A549 (cell line): Measurements from ENCODE around the gene LBX2. TPM values are rescaled to one million over a fixed set of nuclear protein-coding genes. Genes with fewer than 3 reads are reported as not detected.

ENCODE experiments used
- ATAC-seq, 2 experiments: fragments of 200-7000 bp in 1 of 2; fragments of >200 bp in 1 of 2; cut with Nextera tagmentation in 1 of 2; cut with Tn5 transposase in 1 of 2; 3 replicates each; pipeline versions ENCODE4 v1.8.0 to v1.9.1; 2018 to 2020; ENCODE audit warnings: mild to moderate bottlenecking in 1 of 2, moderate library complexity in 1 of 2
- CTCF ChIA-PET: fragments of 300-600 bp; sonication (Branson Sonifier 250); formaldehyde crosslinking; extraction: SDS; loops from one replicate; lab custom pipeline; 2021; ENCODE audit warnings: antibody characterized with exemption, inconsistent platforms; lab: Yijun Ruan, JAX
- POLR2A ChIA-PET: fragments of 350-600 bp; formaldehyde crosslinking; extraction: SDS; loops from one replicate; lab custom pipeline; 2021; ENCODE audit warnings: antibody characterized with exemption, inconsistent platforms; lab: Yijun Ruan, JAX
- DNase-seq, 2 experiments: peaks; one replicate each; pipeline versions ENCODE4 v3.0.0 to v3.0.0-alpha.2; 2011 to 2016; ENCODE audit warnings: low read depth in 1 of 2, low spot score in 1 of 2
- FAIRE-seq: peaks from 2 replicates; lab custom pipeline; 2011; peaks lifted over from hg19 to GRCh38; lab: Jason Lieb, UNC
- H3K27ac ChIP-seq, 2 experiments: fragments of >200 bp; sonication (Bioruptor Twin); formaldehyde crosslinking; 3 replicates each; pipeline ENCODE4 v1.5.1; 2016 to 2017
- H3K4me1 ChIP-seq: fragments of >200 bp; sonication (Bioruptor Twin); formaldehyde crosslinking; 3 replicates; pipeline ENCODE4 v1.6.1; 2016
- H3K4me2 ChIP-seq: fragments of >200 bp; sonication (Bioruptor Twin); formaldehyde crosslinking; 3 replicates; pipeline ENCODE4 v1.6.1; 2016
- H3K4me3 ChIP-seq: fragments of >200 bp; sonication (Bioruptor Twin); formaldehyde crosslinking; 3 replicates; pipeline ENCODE4 v1.5.1; 2016
- H3K9me3 ChIP-seq: fragments of >200 bp; sonication (Bioruptor Twin); formaldehyde crosslinking; 3 replicates; pipeline ENCODE4 v1.6.1; 2016
- BHLHE40 ChIP-seq: IDR thresholded peaks from 2 replicates; pipeline ENCODE4 v1.6.1; 2012; ENCODE audit warnings: low read depth, low read length, inconsistent platforms
- CHD2 ChIP-seq: fragments of 150-350 bp; IDR thresholded peaks from 2 replicates; pipeline ENCODE4 v1.6.1; 2014; ENCODE audit warnings: low read length; ENCODE audit not compliant: partially characterized antibody
- EHF ChIP-seq: fragments of 250-450 bp; sonication (Bioruptor Pico); IDR thresholded peaks from 2 replicates; pipeline ENCODE4 v1.5.0; 2020; ENCODE audit warnings: mild to moderate bottlenecking
- EP300 ChIP-seq, 2 experiments: fragments of >200 bp; sonication (Bioruptor Twin); formaldehyde crosslinking; IDR thresholded peaks; 2 replicates in 1 of 2; 3 replicates in 1 of 2; pipeline ENCODE4 v1.6.1; 2016 to 2017
- FOSB ChIP-seq: fragments of 250-450 bp; sonication (Bioruptor Pico); IDR thresholded peaks from 2 replicates; pipeline ENCODE4 v1.5.0; 2020; ENCODE audit warnings: mild to moderate bottlenecking, moderate library complexity
- GATA3 ChIP-seq: IDR thresholded peaks from 2 replicates; pipeline ENCODE4 v1.6.1; 2012; ENCODE audit warnings: borderline replicate concordance
- HDAC2 ChIP-seq: fragments of 200-600 bp; sonication (generic); IDR thresholded peaks from 2 replicates; pipeline ENCODE4 v1.6.1; 2016
- HOXA7 ChIP-seq: fragments of 250-450 bp; sonication (Bioruptor Pico); IDR thresholded peaks from 2 replicates; pipeline ENCODE4 v1.5.0; 2020; ENCODE audit warnings: mild to moderate bottlenecking, moderate library complexity
- KDM1A ChIP-seq: fragments of 200-600 bp; sonication (generic); IDR thresholded peaks from 2 replicates; pipeline ENCODE4 v1.6.1; 2016; ENCODE audit warnings: low read depth, mild to moderate bottlenecking
- MAZ ChIP-seq: fragments of 150-350 bp; IDR thresholded peaks from 2 replicates; pipeline ENCODE4 v1.6.1; 2014; ENCODE audit warnings: antibody characterized with exemption, low read depth, low read length, borderline replicate concordance
- NFE2L2 ChIP-seq: fragments of 150-350 bp; conservative IDR thresholded peaks from 2 replicates; pipeline ENCODE4 v1.6.1; 2014; ENCODE audit warnings: low read length
- PHF8 ChIP-seq: fragments of 200-600 bp; sonication (generic); IDR thresholded peaks from 2 replicates; pipeline ENCODE4 v1.6.1; 2016; ENCODE audit warnings: low read depth, mild to moderate bottlenecking, antibody characterized with exemption, moderate library complexity, borderline replicate concordance
- POLR2A ChIP-seq: IDR thresholded peaks from 2 replicates; pipeline ENCODE4 v1.6.1; 2012; ENCODE audit warnings: mild to moderate bottlenecking, low read length
- POLR2AphosphoS2 ChIP-seq: conservative IDR thresholded peaks from 2 replicates; pipeline ENCODE4 v1.6.1; 2012; ENCODE audit warnings: low read length, improper control_type of control experiment, inconsistent platforms
- RFX5 ChIP-seq: fragments of 450-650 bp; IDR thresholded peaks from 2 replicates; pipeline ENCODE4 v1.7.1; 2014; ENCODE audit warnings: antibody characterized with exemption, mild to moderate bottlenecking, moderate library complexity
- SMC3 ChIP-seq: fragments of >200 bp; sonication (Bioruptor Twin); formaldehyde crosslinking; IDR thresholded peaks from 3 replicates; pipeline ENCODE4 v1.6.1; 2018; ENCODE audit warnings: inconsistent platforms
- SREBF2 ChIP-seq: fragments of 450-650 bp; IDR thresholded peaks from 2 replicates; pipeline ENCODE4 v1.6.1; 2014; ENCODE audit warnings: mild to moderate bottlenecking, moderate library complexity
- TFCP2L1 ChIP-seq: fragments of 250-450 bp; sonication (Bioruptor Pico); IDR thresholded peaks from 2 replicates; pipeline ENCODE4 v1.5.0; 2021; ENCODE audit warnings: mild to moderate bottlenecking
- ZC3H11A ChIP-seq: fragments of 450-650 bp; IDR thresholded peaks from 2 replicates; pipeline ENCODE4 v1.6.1; 2014; ENCODE audit warnings: antibody characterized with exemption, mild to moderate bottlenecking
- WGBS: methylation state at CpG from one replicate; pipeline ENCODE4 v1.1.6; 2017; ENCODE audit errors: missing lambda C conversion rate; 5-methylcytosine and 5-hydroxymethylcytosine counted together
- polyA plus RNA-seq, 4 experiments: library from polyadenylated mRNA; depleted of rRNA in 3 of 4; stranded (reverse); fragments of >200 nt; fragmentation: RNase III in 1 of 4; extraction: RNeasy Plus Mini Kit Qiagen cat#74134 plus additional on column Dnase treatment in 1 of 4; gene quantifications; 2 replicates in 3 of 4; 3 replicates in 1 of 4; pipeline ENCODE4 v1.2.3, GENCODE V29; 2011 to 2017
- TF ChIP-seq, protein P1 (sequence below): IDR thresholded peaks from 2 replicates; pipeline ENCODE4 v1.6.1; 2012; ENCODE audit warnings: low read depth, borderline replicate concordance
- TF ChIP-seq, protein P2 (sequence below): fragments of 150-350 bp; IDR thresholded peaks from 2 replicates; pipeline ENCODE4 v1.6.1; 2014; ENCODE audit warnings: low read depth, mild to moderate bottlenecking, low read length
- TF ChIP-seq, protein P3 (sequence below): IDR thresholded peaks from 2 replicates; pipeline ENCODE4 v1.6.1; 2012
- TF ChIP-seq, protein P4 (sequence below): fragments of 200-600 bp; sonication (generic); IDR thresholded peaks from 2 replicates; pipeline ENCODE4 v1.6.1; 2016; ENCODE audit warnings: antibody characterized with exemption, mild to moderate bottlenecking, moderate library complexity
- TF ChIP-seq, protein P5 (sequence below): fragments of >200 bp; sonication (Bioruptor Twin); formaldehyde crosslinking; IDR thresholded peaks from 3 replicates; pipeline ENCODE4 v1.5.1; 2016
- TF ChIP-seq, protein P6 (sequence below): fragments of >200 bp; sonication (Bioruptor Twin); formaldehyde crosslinking; IDR thresholded peaks from 2 replicates; pipeline ENCODE4 v1.6.1; 2016
- TF ChIP-seq, protein P7 (sequence below): IDR thresholded peaks from 2 replicates; pipeline ENCODE4 v1.6.1; 2012

LBX2 gene
- polyA plus RNA-seq, 2 of the 4 experiments (the other 2 are of a cell fraction) = 0.84 to 2.4 TPM

DNA sequence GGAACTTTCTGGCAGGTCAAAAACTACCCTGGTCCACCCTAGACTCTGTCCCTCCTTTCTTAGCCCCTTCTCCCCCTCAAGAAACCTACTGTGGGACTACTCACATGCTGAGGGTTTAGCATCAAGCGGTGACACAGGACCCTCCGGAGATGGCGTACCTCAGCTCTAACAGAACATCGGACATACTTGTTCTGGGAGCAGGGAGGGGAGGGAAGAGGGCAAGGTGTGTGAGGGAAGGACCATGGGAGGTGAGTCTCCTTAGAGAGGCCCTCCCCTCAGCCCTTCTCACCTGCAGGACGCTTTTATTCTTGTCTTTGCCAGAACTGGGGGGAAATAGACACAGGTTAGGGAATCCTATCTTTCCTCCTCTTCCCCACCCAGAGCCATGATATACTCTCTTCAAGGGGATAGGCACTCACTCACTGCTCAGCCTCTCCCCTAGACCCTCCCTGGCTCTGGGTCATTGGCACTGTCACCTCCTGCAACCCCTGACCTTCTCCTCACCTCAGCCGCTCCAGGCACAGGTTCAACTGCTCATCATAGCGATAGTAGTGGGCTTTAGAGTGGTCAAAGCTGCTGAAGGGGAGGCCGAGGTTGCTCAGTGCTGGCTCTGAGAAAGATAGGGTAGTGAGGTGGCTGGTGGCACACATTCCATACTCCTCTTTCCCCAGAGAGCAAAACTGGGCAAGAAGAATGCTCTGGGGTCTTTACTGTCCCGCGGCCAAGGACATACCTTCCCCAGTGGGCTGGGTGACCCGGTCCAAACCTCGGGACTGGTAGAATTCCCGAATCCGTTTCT lies 6.2 kb upstream of the LBX2 start:
- ATAC-seq (no peak), FAIRE-seq (no peak), DNase-seq (no peak)
- Histone ChIP-seq H3K9me3 (no peaks in the 10 kb centered on the region), H3K4me3 (peak overlapping the region; percentile 78; the same call in 2 of the 3 replicates), H3K27ac (peak overlapping the region in 1 of 2 experiments; percentile 95; a peak in 3 of 6 replicates), H3K4me1 (peaks cover 33% of the 10 kb centered on the region), H3K4me2 (peak overlapping the region; percentile 94)
- ChIA-PET POLR2A (interaction anchor here (0.8 to 1.8 kb wide), 2 partner anchors 23 to 24 kb away, joined by 3 to 6 read pairs; partner anchors contain the start of genes AUP1, CCDC142, HTRA2 and TTC31), CTCF (interaction anchor here (0.7 to 15.5 kb wide), 11 partner anchors 9 to 87 kb away, joined by 3 to 184 read pairs (median 5); partner anchors contain the start of genes AUP1, CCDC142, HTRA2 and TTC31)
- TF ChIP-seq TFCP2L1 (CRISPR knock-in tag) (no peak), HOXA7 (CRISPR knock-in tag) (no peak), GATA3 (no peak), BHLHE40 (no peak), MAZ (no peak), SMC3 (no peak), SREBF2 (no peak), PHF8 (no peak)
- 90% methylated on average over 14 of the region's 14 CpGs for WGBS

DNA sequence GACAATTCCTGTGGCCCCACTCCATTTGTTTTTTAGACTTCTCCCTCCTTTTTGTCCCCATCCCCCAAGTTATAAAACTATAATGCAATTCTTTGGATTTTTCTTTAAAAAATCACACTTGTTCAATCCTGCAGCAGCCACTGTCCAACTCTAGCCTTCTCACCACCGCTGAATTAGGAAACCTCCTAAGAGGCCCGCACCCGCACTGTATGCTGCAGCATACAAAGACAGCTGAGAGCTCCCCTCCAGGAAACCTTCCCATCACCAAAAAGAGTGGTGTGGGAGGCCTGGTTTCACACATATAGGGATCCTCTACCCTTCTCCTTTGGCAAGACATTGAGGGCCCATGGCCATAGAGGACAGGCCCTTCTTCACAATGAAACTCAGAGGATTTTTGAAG lies 5.2 kb upstream of the LBX2 start:
- Histone ChIP-seq H3K27ac (0 out of 6 replicates have a peak overlapping the region, but pooled peaks of 1 of the 2 experiments have one; percentile 96), H3K4me1 (peaks cover 33% of the 10 kb centered on the region), H3K4me2 (no peak overlapping the region; the same call in 2 of the 3 replicates), H3K4me3 (no peak overlapping the region), H3K9me3 (no peaks in the 10 kb centered on the region)
- WGBS = 88% methylated on average over 3 of the region's 3 CpGs
- ChIA-PET CTCF (interaction anchor here (0.7 to 15.5 kb wide), 8 partner anchors 15 to 84 kb away, joined by 3 to 184 read pairs (median 5); partner anchors contain the start of genes AUP1, C2orf81, CCDC142 and HTRA2), POLR2A (interaction anchor here (0.7 to 0.9 kb wide), 3 partner anchors 11 to 46 kb away, joined by 3 to 6 read pairs (median 3); partner anchors contain the start of genes HTRA2 and WBP1)
- TF ChIP-seq ZC3H11A (no peak), NFE2L2 (no peak), EHF (no peak), POLR2AphosphoS2 (no peak), POLR2A (no peak), BHLHE40 (no peak), KDM1A (no peak), HDAC2 (no peak), EP300 (IDR thresholded peaks at IDR 0.05) (no peak), CHD2 (no peak), HOXA7 (CRISPR knock-in tag) (no peak), FOSB (CRISPR knock-in tag) (no peak), RFX5 (no peak)
- TF ChIP-seq, protein P1, sequence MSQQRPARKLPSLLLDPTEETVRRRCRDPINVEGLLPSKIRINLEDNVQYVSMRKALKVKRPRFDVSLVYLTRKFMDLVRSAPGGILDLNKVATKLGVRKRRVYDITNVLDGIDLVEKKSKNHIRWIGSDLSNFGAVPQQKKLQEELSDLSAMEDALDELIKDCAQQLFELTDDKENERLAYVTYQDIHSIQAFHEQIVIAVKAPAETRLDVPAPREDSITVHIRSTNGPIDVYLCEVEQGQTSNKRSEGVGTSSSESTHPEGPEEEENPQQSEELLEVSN = no peak
- TF ChIP-seq, protein P2, sequence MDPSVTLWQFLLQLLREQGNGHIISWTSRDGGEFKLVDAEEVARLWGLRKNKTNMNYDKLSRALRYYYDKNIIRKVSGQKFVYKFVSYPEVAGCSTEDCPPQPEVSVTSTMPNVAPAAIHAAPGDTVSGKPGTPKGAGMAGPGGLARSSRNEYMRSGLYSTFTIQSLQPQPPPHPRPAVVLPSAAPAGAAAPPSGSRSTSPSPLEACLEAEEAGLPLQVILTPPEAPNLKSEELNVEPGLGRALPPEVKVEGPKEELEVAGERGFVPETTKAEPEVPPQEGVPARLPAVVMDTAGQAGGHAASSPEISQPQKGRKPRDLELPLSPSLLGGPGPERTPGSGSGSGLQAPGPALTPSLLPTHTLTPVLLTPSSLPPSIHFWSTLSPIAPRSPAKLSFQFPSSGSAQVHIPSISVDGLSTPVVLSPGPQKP = no peak
- TF ChIP-seq, protein P3, sequence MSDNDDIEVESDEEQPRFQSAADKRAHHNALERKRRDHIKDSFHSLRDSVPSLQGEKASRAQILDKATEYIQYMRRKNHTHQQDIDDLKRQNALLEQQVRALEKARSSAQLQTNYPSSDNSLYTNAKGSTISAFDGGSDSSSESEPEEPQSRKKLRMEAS = no peak
- TF ChIP-seq, protein P4, sequence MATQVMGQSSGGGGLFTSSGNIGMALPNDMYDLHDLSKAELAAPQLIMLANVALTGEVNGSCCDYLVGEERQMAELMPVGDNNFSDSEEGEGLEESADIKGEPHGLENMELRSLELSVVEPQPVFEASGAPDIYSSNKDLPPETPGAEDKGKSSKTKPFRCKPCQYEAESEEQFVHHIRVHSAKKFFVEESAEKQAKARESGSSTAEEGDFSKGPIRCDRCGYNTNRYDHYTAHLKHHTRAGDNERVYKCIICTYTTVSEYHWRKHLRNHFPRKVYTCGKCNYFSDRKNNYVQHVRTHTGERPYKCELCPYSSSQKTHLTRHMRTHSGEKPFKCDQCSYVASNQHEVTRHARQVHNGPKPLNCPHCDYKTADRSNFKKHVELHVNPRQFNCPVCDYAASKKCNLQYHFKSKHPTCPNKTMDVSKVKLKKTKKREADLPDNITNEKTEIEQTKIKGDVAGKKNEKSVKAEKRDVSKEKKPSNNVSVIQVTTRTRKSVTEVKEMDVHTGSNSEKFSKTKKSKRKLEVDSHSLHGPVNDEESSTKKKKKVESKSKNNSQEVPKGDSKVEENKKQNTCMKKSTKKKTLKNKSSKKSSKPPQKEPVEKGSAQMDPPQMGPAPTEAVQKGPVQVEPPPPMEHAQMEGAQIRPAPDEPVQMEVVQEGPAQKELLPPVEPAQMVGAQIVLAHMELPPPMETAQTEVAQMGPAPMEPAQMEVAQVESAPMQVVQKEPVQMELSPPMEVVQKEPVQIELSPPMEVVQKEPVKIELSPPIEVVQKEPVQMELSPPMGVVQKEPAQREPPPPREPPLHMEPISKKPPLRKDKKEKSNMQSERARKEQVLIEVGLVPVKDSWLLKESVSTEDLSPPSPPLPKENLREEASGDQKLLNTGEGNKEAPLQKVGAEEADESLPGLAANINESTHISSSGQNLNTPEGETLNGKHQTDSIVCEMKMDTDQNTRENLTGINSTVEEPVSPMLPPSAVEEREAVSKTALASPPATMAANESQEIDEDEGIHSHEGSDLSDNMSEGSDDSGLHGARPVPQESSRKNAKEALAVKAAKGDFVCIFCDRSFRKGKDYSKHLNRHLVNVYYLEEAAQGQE = no peak
- TF ChIP-seq, protein P5, sequence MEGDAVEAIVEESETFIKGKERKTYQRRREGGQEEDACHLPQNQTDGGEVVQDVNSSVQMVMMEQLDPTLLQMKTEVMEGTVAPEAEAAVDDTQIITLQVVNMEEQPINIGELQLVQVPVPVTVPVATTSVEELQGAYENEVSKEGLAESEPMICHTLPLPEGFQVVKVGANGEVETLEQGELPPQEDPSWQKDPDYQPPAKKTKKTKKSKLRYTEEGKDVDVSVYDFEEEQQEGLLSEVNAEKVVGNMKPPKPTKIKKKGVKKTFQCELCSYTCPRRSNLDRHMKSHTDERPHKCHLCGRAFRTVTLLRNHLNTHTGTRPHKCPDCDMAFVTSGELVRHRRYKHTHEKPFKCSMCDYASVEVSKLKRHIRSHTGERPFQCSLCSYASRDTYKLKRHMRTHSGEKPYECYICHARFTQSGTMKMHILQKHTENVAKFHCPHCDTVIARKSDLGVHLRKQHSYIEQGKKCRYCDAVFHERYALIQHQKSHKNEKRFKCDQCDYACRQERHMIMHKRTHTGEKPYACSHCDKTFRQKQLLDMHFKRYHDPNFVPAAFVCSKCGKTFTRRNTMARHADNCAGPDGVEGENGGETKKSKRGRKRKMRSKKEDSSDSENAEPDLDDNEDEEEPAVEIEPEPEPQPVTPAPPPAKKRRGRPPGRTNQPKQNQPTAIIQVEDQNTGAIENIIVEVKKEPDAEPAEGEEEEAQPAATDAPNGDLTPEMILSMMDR = no peak
- TF ChIP-seq, protein P6, sequence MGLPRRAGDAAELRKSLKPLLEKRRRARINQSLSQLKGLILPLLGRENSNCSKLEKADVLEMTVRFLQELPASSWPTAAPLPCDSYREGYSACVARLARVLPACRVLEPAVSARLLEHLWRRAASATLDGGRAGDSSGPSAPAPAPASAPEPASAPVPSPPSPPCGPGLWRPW = no peak
- TF ChIP-seq, protein P7, sequence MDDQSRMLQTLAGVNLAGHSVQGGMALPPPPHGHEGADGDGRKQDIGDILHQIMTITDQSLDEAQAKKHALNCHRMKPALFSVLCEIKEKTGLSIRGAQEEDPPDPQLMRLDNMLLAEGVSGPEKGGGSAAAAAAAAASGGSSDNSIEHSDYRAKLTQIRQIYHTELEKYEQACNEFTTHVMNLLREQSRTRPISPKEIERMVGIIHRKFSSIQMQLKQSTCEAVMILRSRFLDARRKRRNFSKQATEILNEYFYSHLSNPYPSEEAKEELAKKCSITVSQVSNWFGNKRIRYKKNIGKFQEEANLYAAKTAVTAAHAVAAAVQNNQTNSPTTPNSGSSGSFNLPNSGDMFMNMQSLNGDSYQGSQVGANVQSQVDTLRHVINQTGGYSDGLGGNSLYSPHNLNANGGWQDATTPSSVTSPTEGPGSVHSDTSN = no peak
- ATAC-seq = no peak
- no peak for FAIRE-seq
- DNase-seq = no peak
